ENCODE measurements around the gene COLGALT1.

GRCh38 chr19:17624314-17624991 lies 69.0 kb downstream of the COLGALT1 start:
- TF ChIP-seq POLR2A (IDR thresholded peaks at IDR 0.05) (no peak), CTCF (IDR thresholded peaks at IDR 0.05) (no peak)

Measured in thyroid gland (tissue), 4 donors.